Tibial nerve (tissue), 4 donors: ENCODE data around the gene CCDC186. TPM values are rescaled to one million over a fixed set of nuclear protein-coding genes. Genes with fewer than 3 reads are reported as not detected.
A peak's percentile ranks its signal among the peaks of the same experiment; 100 is the strongest.
"Not testable (repeated sequence)": the region's sequence is repeated elsewhere in the genome, so short reads cannot be mapped to it uniquely, and the experiment has no call there.

Experiments used
- DNase-seq, 2 donors: peaks; one replicate each; pipeline ENCODE4 v3.0.0-alpha.2; 2019; ENCODE audit warnings: low spot score in 2 of 2
- H3K27ac ChIP-seq, 4 donors: fragments of 200-600 bp; sonication (generic) in 3 of 4; one replicate each; pipeline ENCODE4 v1.5.1; 2017 to 2019; ENCODE audit warnings: mild to moderate bottlenecking in 1 of 4
- H3K27me3 ChIP-seq, 2 donors: fragments of 200-600 bp; sonication (generic) in 1 of 2; one replicate each; pipeline versions ENCODE4 v1.5.1 to v1.6.0; 2017 to 2019
- H3K36me3 ChIP-seq, 3 donors: fragments of 200-600 bp; sonication (generic); one replicate each; pipeline ENCODE4 v1.5.1; 2018 to 2019
- H3K4me1 ChIP-seq, 4 donors: fragments of 200-600 bp; sonication (generic) in 3 of 4; one replicate each; pipeline ENCODE4 v1.5.1; 2017 to 2019
- H3K4me3 ChIP-seq, 4 donors: fragments of 200-600 bp; sonication (generic) in 3 of 4; one replicate each; pipeline ENCODE4 v1.5.1; 2017 to 2019; ENCODE audit warnings: mild to moderate bottlenecking in 1 of 4, moderate library complexity in 1 of 4
- H3K9me3 ChIP-seq, 4 donors: fragments of 200-600 bp; sonication (generic) in 3 of 4; one replicate each; pipeline ENCODE4 v1.5.1; 2017 to 2019
- EP300 ChIP-seq, 2 donors: sonication (generic); formaldehyde crosslinking; IDR thresholded peaks; one replicate each; pipeline ENCODE4 v1.6.1; 2017; ENCODE audit warnings: antibody characterized with exemption in 2 of 2, mild to moderate bottlenecking in 1 of 2
- POLR2A ChIP-seq, 2 donors: fragments of 450-650 bp; IDR thresholded peaks; one replicate each; pipeline ENCODE4 v1.6.1; 2017; ENCODE audit warnings: antibody characterized with exemption in 2 of 2, mild to moderate bottlenecking in 2 of 2, moderate library complexity in 2 of 2
- WGBS, 2 donors: methylation state at CpG; one replicate each; pipeline ENCODE4 v1.1.5; 2018; 5-methylcytosine and 5-hydroxymethylcytosine counted together
- total RNA-seq, 4 donors: library from RNA; depleted of rRNA; stranded (reverse); fragments of >200 nt; gene quantifications; one replicate each; pipeline ENCODE4 v1.1.0, GENCODE V29; 2016
- TF ChIP-seq, protein P1 (sequence below), 5 experiments: fragments of 200-600 bp in 3 of 5; fragments of 450-650 bp in 2 of 5; sonication (generic) in 3 of 5; IDR thresholded peaks; one replicate each; pipeline ENCODE4 v1.5.1; 2016 to 2019; ENCODE audit warnings: antibody characterized with exemption in 5 of 5, mild to moderate bottlenecking in 3 of 5, moderate library complexity in 2 of 5

CCDC186 gene
- total RNA-seq, 4 donors from 2014 or later, result 11.6 to 18.0 (median 14.4) TPM

DNA sequence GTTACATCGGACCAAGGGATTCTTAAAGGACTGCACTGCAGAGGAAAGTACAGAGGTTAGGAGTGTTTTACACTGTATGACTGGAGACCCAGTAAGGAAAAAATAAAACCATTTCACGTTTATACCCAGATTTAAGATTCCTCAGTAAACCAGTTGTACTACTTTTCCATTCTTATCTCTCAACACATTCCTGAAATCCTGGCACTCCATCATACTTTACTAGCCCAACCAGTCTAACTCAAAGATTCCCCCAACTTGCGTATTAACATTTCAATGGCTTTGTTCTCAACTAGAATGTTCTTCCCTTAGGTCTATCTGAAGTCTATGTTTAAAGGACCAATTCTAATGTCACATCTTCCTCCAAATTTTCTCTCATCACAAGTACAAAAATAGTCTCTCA lies 8.0 kb downstream of the CCDC186 start:
- Histone ChIP-seq H3K27me3 (no peaks in the 10 kb centered on the region), H3K4me3 (no peak overlapping the region), H3K36me3 (peaks cover 0 to 20% (median 0%) of the 10 kb centered on the region in 3 donors), H3K27ac (no peak overlapping the region), H3K9me3 (peaks cover 0 to 17% (median 0%) of the 10 kb centered on the region in 4 donors), H3K4me1 (peaks cover 0 to 7% (median 0%) of the 10 kb centered on the region in 4 donors)
- TF ChIP-seq POLR2A (IDR thresholded peaks at IDR 0.05), result no peak
- no peak for TF ChIP-seq EP300 (IDR thresholded peaks at IDR 0.05)
- TF ChIP-seq, protein P1, sequence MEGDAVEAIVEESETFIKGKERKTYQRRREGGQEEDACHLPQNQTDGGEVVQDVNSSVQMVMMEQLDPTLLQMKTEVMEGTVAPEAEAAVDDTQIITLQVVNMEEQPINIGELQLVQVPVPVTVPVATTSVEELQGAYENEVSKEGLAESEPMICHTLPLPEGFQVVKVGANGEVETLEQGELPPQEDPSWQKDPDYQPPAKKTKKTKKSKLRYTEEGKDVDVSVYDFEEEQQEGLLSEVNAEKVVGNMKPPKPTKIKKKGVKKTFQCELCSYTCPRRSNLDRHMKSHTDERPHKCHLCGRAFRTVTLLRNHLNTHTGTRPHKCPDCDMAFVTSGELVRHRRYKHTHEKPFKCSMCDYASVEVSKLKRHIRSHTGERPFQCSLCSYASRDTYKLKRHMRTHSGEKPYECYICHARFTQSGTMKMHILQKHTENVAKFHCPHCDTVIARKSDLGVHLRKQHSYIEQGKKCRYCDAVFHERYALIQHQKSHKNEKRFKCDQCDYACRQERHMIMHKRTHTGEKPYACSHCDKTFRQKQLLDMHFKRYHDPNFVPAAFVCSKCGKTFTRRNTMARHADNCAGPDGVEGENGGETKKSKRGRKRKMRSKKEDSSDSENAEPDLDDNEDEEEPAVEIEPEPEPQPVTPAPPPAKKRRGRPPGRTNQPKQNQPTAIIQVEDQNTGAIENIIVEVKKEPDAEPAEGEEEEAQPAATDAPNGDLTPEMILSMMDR (IDR thresholded peaks at IDR 0.05), result no peak
- DNase-seq, result no peak
- WGBS, 2 donors, result 72 to 76% methylated on average over 3 of the region's 3 CpGs

DNA sequence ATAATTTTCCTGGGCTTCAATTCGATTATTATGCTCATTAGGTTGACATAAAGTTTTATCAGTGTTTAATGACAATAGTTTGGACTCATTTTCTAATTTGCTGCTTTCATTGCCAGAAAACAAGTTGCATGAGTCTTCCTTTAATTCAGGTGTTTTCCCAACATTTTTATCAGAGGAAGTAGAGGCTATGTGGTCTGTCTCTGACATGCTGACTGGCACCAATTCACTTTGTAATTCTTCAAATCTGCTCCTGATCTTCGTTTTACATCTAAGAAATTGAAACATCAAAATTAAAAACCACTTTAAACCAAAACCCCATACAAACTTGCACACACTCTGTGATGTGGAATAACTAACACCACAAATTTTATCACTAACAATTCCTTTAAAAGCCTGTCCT lies 10.9 kb downstream of the CCDC186 start:
- TF ChIP-seq, protein P1 (IDR thresholded peaks at IDR 0.05), result no peak
- Histone ChIP-seq H3K36me3 (peaks cover 0 to 7% (median 0%) of the 10 kb centered on the region in 3 donors), H3K4me1 (peaks cover 0 to 14% (median 0%) of the 10 kb centered on the region in 4 donors), H3K4me3 (no peak overlapping the region), H3K9me3 (peaks cover 0 to under 1% (median 0%) of the 10 kb centered on the region in 4 donors), H3K27ac (peak overlapping the region in 1 of 4 donors; percentile 32), H3K27me3 (no peaks in the 10 kb centered on the region)
- no peak for DNase-seq
- WGBS, 2 donors, result 67 to 69% methylated on average over 2 of the region's 2 CpGs

- peaks cover 0 to 7% (median 0%) of the 10 kb centered on the region in 4 donors for H3K4me1 ChIP-seq
- H3K27me3 ChIP-seq, result no peaks in the 10 kb centered on the region
- no peak overlapping the region for H3K4me3 ChIP-seq
- no peak for DNase-seq
- H3K9me3 ChIP-seq, result peaks cover 0 to 4% (median 2%) of the 10 kb centered on the region in 4 donors
- TF ChIP-seq, protein P1 (IDR thresholded peaks at IDR 0.05), result no peak
- TF ChIP-seq EP300 (IDR thresholded peaks at IDR 0.05) (no peak), POLR2A (IDR thresholded peaks at IDR 0.05) (no peak)
- H3K27ac ChIP-seq, result no peak overlapping the region
- peaks cover 0 to 45% (median 0%) of the 10 kb centered on the region in 3 donors for H3K36me3 ChIP-seq
- 91 to 93% methylated on average over 2 of the region's 2 CpGs for WGBS, 2 donors
These were observed 16.1 kb downstream of the CCDC186 start for GRCh38 chr10:114157912-114158311.

GRCh38 chr10:114151892-114152291 lies 22.1 kb downstream of the CCDC186 start:
- no peak overlapping the region for H3K4me3 ChIP-seq
- TF ChIP-seq, protein P1 (IDR thresholded peaks at IDR 0.05), result no peak
- no peak for TF ChIP-seq POLR2A (IDR thresholded peaks at IDR 0.05)
- no peak for TF ChIP-seq EP300 (IDR thresholded peaks at IDR 0.05)
- H3K36me3 ChIP-seq, result peaks cover 0 to 73% (median 0%) of the 10 kb centered on the region in 3 donors
- WGBS, 2 donors, result 88 to 95% methylated on average over 1 of the region's 1 CpG
- H3K9me3 ChIP-seq, result peaks cover 0 to 4% (median 2%) of the 10 kb centered on the region in 4 donors
- no peaks in the 10 kb centered on the region for H3K27me3 ChIP-seq
- no peaks in the 10 kb centered on the region for H3K4me1 ChIP-seq
- H3K27ac ChIP-seq, result no peak overlapping the region
- no peak for DNase-seq

- peaks cover 0 to 74% (median 0%) of the 10 kb centered on the region in 3 donors for H3K36me3 ChIP-seq
- 89 to 90% methylated on average over 2 of the region's 2 CpGs for WGBS, 2 donors
- H3K27me3 ChIP-seq, result no peaks in the 10 kb centered on the region
These were observed 22.5 kb downstream of the CCDC186 start for GRCh38 chr10:114151486-114151885.

GRCh38 chr10:114149476-114149875 lies 24.5 kb downstream of the CCDC186 start:
- WGBS, 2 donors, result 87 to 92% methylated on average over 3 of the region's 3 CpGs
- H3K36me3 ChIP-seq, result peaks cover 0 to 55% (median 0%) of the 10 kb centered on the region in 3 donors

More at GRCh38 chr10:114151486-114151885, 22.5 kb downstream of the CCDC186 start:
- Histone ChIP-seq H3K4me1 (no peaks in the 10 kb centered on the region), H3K27ac (no peak overlapping the region), H3K9me3 (peaks cover 0 to 4% (median 2%) of the 10 kb centered on the region in 4 donors), H3K4me3 (no peak overlapping the region)
- DNase-seq, result no peak
- TF ChIP-seq, protein P1 (IDR thresholded peaks at IDR 0.05), result no peak
- no peak for TF ChIP-seq EP300 (IDR thresholded peaks at IDR 0.05)
- TF ChIP-seq POLR2A (IDR thresholded peaks at IDR 0.05), result no peak

More at GRCh38 chr10:114149476-114149875, 24.5 kb downstream of the CCDC186 start:
- H3K9me3 ChIP-seq, H3K27ac ChIP-seq, H3K4me1 ChIP-seq, H3K27me3 ChIP-seq, H3K4me3 ChIP-seq, DNase-seq: not testable (repeated sequence)
